Measurements from ENCODE around the gene JADE2.
"Not testable (repeated sequence)": the region's sequence is repeated elsewhere in the genome, so short reads cannot be mapped to it uniquely, and the experiment has no call there.

The JADE2 gene

GRCh38 chr5:134507452-134507851 lies 18.0 kb upstream of the JADE2 start:
- no peak for DNase-seq (ENCODE audit: low read depth in 2 of 3, low spot score in 2 of 3)

- DNase-seq (ENCODE audit: low read depth in 2 of 3, low spot score in 2 of 3), result no peak
Observed at GRCh38 chr5:134508521-134509195, 16.8 kb upstream of the JADE2 start.

GRCh38 chr5:134509308-134510040 lies 16.0 kb upstream of the JADE2 start:
- DNase-seq (ENCODE audit: low read depth in 2 of 3, low spot score in 2 of 3), result no peak

- DNase-seq (ENCODE audit: low read depth in 2 of 3, low spot score in 2 of 3), result no peak
Observed at GRCh38 chr5:134510970-134511795, 14.3 kb upstream of the JADE2 start.

GRCh38 chr5:134511796-134512660 lies 13.4 kb upstream of the JADE2 start:
- DNase-seq (ENCODE audit: low read depth in 2 of 3, low spot score in 2 of 3), result no peak

- DNase-seq (ENCODE audit: low read depth in 2 of 3, low spot score in 2 of 3), result no peak
Observed at GRCh38 chr5:134512661-134512999, 12.8 kb upstream of the JADE2 start.

- DNase-seq (ENCODE audit: low read depth in 2 of 3, low spot score in 2 of 3), result no peak
Observed at GRCh38 chr5:134515801-134516200, 9.7 kb upstream of the JADE2 start.

GRCh38 chr5:134516984-134517383 lies 8.5 kb upstream of the JADE2 start:
- not testable (repeated sequence) for DNase-seq (ENCODE audit: low read depth in 2 of 3, low spot score in 2 of 3)

GRCh38 chr5:134517553-134517952 lies 7.9 kb upstream of the JADE2 start:
- no peak for DNase-seq (ENCODE audit: low read depth in 2 of 3, low spot score in 2 of 3)

- no peak for DNase-seq (ENCODE audit: low read depth in 2 of 3, low spot score in 2 of 3)
Observed at GRCh38 chr5:134519989-134520388, 5.5 kb upstream of the JADE2 start.

GRCh38 chr5:134521841-134522240 lies 3.6 kb upstream of the JADE2 start:
- DNase-seq (ENCODE audit: low read depth in 2 of 3, low spot score in 2 of 3), result no peak

GRCh38 chr5:134523543-134524271 lies 1.8 kb upstream of the JADE2 start:
- DNase-seq (ENCODE audit: low read depth in 2 of 3, low spot score in 2 of 3), result no peak

- DNase-seq (ENCODE audit: low read depth in 2 of 3, low spot score in 2 of 3), result peak; percentile 33 to 57 (median 44)
Observed at GRCh38 chr5:134524272-134524825, 1.1 kb upstream of the JADE2 start.

GRCh38 chr5:134525683-134526482 lies 413 bp downstream of the JADE2 start:
- peak in 1 of 3 experiments; percentile 26 for DNase-seq (ENCODE audit: low read depth in 2 of 3, low spot score in 2 of 3)

GRCh38 chr5:134526483-134527155 lies 1.1 kb downstream of the JADE2 start:
- DNase-seq (ENCODE audit: low read depth in 2 of 3, low spot score in 2 of 3), result peak in 2 of 3 experiments; percentile 63 to 74

- DNase-seq (ENCODE audit: low read depth in 2 of 3, low spot score in 2 of 3), result peak; percentile 56 to 79 (median 76)
Observed at GRCh38 chr5:134527156-134527960, 1.9 kb downstream of the JADE2 start.

GRCh38 chr5:134527961-134528424 lies 2.5 kb downstream of the JADE2 start:
- DNase-seq (ENCODE audit: low read depth in 2 of 3, low spot score in 2 of 3), result no peak

- DNase-seq (ENCODE audit: low read depth in 2 of 3, low spot score in 2 of 3), result no peak
Observed at GRCh38 chr5:134528556-134528955, 3.1 kb downstream of the JADE2 start.

All from activated CD8-positive, alpha-beta memory T cell treated with anti-CD3 and anti-CD28 coated beads for 48 hours (primary cell).